K562 (cell line): ENCODE measurements around the gene TNFRSF19. TPM values are rescaled to one million over a fixed set of nuclear protein-coding genes. Genes with fewer than 3 reads are reported as not detected.
A peak's percentile ranks its signal among the peaks of the same experiment; 100 is the strongest.

Source experiments
- MCM3 ChIP-seq: fragments of 450-650 bp; IDR thresholded peaks from 2 replicates; pipeline ENCODE4 v1.6.1; 2016
- MGA ChIP-seq: fragments of 450-650 bp; IDR thresholded peaks from 2 replicates; pipeline ENCODE4 v1.6.1; 2016; ENCODE audit warnings: mild to moderate bottlenecking, moderate library complexity
- NCOA6 ChIP-seq: fragments of 450-650 bp; IDR thresholded peaks from 2 replicates; pipeline ENCODE4 v1.6.1; 2017; ENCODE audit warnings: mild to moderate bottlenecking
- NR3C1 ChIP-seq: sonication (generic); formaldehyde crosslinking; IDR thresholded peaks from 2 replicates; pipeline ENCODE4 v1.8.1; 2022; ENCODE audit warnings: missing genetic modification reagents
- YY1 ChIP-seq, 3 experiments: IDR thresholded peaks; 2 replicates each; pipeline ENCODE4 v1.6.1; 2011; ENCODE audit warnings: low read length in 2 of 3, mild to moderate bottlenecking in 2 of 3, moderate library complexity in 2 of 3, borderline replicate concordance in 1 of 3, control low read depth in 1 of 3, low read depth in 1 of 3; ENCODE audit not compliant: insufficient read depth in 3 of 3, insufficient replicate concordance in 2 of 3, control insufficient read depth in 1 of 3, insufficient read length in 1 of 3; ENCODE audit errors: extremely low read depth in 1 of 3
- ZBTB49 ChIP-seq: sonication (generic); formaldehyde crosslinking; IDR thresholded peaks from 2 replicates; pipeline ENCODE4 v1.8.0; 2022; ENCODE audit warnings: missing genetic modification reagents, mild to moderate bottlenecking, borderline replicate concordance
- ZNF398 ChIP-seq: fragments of 250-450 bp; sonication (Bioruptor Pico); IDR thresholded peaks from 2 replicates; pipeline ENCODE4 v1.8.0; 2021; ENCODE audit warnings: moderate library complexity, mild to moderate bottlenecking, inconsistent platforms
- polyA plus RNA-seq, 8 experiments: library from polyadenylated mRNA; depleted of rRNA in 4 of 8; stranded (reverse) in 5 of 8; unstranded in 3 of 8; fragments of >200 nt; fragmentation: Nextera tagmentation in 2 of 8; fragmentation: Illumina TruSeq in 1 of 8; extraction: Ambion mirVana in 2 of 8; extraction: Trizol in 1 of 8; gene quantifications; 2 replicates each; pipeline versions ENCODE4 v1.2.1 to v1.2.3, GENCODE V29; 2011 to 2014; ENCODE audit warnings: inconsistent platforms in 1 of 8, missing spikeins in 1 of 8
- total RNA-seq, 7 experiments: library from RNA; depleted of rRNA in 6 of 7; stranded (reverse); fragments of >200 nt in 6 of 7; fragmentation: Illumina TruSeq in 2 of 7; extraction: Trizol in 2 of 7; gene quantifications; 2 replicates each; pipeline versions ENCODE4 v1.2.1 to v1.2.3, GENCODE V29; 2011 to 2021; ENCODE audit warnings: low replicate concordance in 1 of 7

The TNFRSF19 gene
- total and polyA plus RNA-seq, 9 of the 15 experiments (the other 6 are each of a cell fraction or from before 2014, with no cell fraction given): 0.01 to 0.07 TPM; not detected in 7

GRCh38 chr13:23578411-23579071 lies 8.3 kb downstream of the TNFRSF19 start (continued):
- TF ChIP-seq MGA (0 out of 2 replicates have a peak, but pooled peaks have one; percentile 15), NCOA6 (no peak), YY1 (IDR thresholded peaks at IDR 0.05; ENCODE audit: borderline replicate concordance in 1 of 3, control insufficient read depth in 1 of 3, extremely low read depth in 1 of 3, insufficient read depth in 3 of 3, insufficient read length in 1 of 3, insufficient replicate concordance in 2 of 3, low read depth in 1 of 3, low read length in 2 of 3) (no peak), NR3C1 (CRISPR knock-in tag) (no peak), ZNF398 (no peak), ZBTB49 (no peak), MCM3 (no peak)
